SIG-M5 treated with dmso at 0.1 percent for 504 hours (cell line): ENCODE data around the gene NR1I3.
A peak's percentile ranks its signal among the peaks of the same experiment; 100 is the strongest.

Experiments used
- DNase-seq: peaks from one replicate; lab custom pipeline; 2025; ENCODE audit not compliant: unreplicated experiment; lab: John Stamatoyannopoulos, UW

The NR1I3 gene

GRCh38 chr1:161196521-161197451 lies 41.2 kb downstream of the NR1I3 start:
- no peak for DNase-seq

GRCh38 chr1:161196111-161196510 lies 41.9 kb downstream of the NR1I3 start:
- no peak for DNase-seq

- peak; percentile 86 for DNase-seq
Observed at GRCh38 chr1:161195171-161195570, 42.8 kb downstream of the NR1I3 start.

DNA sequence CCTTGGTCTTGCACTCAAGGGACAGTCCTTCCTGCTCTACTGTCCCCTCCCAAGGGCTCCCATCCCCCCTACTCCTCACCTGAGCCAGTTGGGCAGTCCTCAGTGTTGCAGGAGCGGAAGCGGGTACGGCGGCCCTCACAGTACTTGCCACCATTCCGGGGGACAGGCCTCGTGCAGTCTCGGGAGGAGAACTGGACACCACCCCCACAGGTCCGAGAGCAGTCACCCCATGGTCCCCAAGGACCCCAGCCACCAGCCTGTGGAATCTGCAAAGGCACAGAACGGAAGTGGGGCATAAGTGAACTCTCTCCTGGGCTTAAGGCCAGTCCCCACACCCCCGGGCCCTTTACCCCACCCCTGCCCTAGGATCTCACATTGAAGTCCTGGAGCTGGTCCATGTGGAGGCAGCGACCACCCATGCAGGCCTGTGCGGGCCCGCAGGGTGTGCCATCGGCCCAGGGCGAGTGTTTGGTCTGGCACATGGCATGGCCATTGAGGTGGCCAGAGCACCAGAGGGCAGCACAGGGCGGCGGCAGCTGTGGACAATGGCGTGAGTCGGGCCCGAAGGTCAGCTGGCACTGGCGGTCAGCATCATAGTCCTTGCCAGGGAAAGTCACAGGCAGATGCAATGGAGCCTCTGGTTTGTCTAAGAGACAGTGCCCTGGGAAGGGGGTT lies 44.3 kb downstream of the NR1I3 start:
- no peak for DNase-seq

DNA sequence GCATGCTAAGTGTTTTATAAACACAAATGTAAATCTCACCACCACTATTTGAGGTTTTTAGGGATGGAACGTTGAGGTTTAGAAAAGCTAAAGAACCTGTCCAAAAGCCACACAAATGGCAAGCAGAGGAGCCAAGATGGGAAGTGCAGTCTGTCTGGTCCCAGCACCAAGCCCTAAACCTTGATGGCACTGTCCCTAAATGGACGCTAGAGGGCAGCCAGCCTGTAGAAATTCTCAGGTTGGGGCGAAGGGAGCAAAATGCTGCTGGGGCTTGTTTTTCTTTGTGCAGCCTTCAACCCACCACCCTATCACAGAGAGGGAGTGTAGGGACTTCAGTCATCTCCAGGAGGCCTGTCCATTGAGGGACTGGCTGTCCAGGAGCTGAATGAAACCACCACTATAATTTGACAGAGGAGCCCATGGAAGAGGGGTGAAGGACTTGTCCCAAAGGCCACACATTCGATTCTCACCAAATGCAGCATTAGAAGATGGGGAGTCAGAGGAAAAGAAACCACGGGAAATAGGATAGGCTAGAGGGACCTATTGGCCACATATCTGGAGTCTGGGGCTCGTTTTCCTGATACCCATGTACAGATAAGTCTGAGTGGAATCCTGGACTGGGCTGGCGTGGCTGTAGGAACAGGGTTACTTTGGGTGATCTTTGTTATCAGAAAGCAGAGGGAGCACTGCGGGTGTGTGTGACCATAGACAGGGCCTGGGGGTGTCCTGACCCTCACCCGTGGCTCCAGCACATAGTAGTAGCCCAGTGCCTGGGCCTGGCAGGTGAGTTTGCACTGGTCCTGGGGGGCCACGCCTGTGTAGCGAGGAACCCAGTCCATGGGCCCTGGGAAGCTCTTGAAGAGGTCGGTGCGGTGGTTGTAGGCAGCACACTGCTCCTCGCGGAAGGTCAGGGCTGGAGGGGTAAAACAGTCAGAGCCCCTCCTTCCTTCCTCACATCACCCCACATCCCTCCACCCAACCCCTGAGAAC lies 45.2 kb downstream of the NR1I3 start:
- peak; percentile 92 for DNase-seq

DNA sequence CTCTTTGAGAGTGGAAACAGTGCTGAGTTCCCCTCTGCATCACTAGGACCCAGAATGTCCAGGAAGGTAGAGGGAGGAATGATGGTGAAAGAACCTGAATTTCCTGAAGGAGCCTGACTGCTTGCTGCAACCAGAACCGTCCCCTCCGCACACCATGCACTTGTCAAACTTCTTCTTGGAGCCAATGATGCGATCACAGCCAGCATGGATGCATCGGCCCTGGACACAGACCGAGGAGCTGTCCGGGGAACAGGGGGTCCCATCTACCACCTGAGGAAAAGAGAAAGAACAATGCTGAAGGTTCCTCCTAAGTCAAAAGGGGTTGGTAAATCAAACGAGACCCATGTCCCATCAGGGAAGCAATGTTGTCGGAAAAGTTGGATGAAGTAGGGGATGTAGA lies 46.0 kb downstream of the NR1I3 start:
- no peak for DNase-seq

GRCh38 chr1:161190962-161191521 lies 47.0 kb downstream of the NR1I3 start:
- no peak for DNase-seq

GRCh38 chr1:161189036-161189435 lies 49.0 kb downstream of the NR1I3 start:
- DNase-seq: no peak

GRCh38 chr1:161188381-161188780 lies 49.6 kb downstream of the NR1I3 start:
- no peak for DNase-seq

DNA sequence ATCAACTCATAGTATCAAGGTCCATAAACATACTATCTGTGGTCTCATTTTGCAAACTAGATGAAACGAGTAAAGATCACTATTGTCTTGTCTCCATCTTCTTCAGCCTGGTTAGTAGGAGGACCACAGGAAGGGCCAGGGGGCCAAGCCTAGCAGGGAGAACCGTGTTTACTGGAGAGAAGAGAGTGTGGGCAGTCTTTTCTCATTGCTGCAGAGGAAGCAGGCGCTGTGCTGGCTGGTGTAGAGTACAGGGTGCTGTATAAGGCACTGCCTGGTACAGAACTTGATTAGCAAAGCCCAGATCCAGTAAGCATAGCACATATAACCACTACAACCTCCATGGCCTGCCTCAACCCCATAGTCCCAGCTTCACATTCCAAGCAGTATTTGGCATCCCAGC lies 50.7 kb downstream of the NR1I3 start:
- DNase-seq: no peak

- peak; percentile 100 for DNase-seq
Observed at GRCh38 chr1:161185732-161186311, 52.2 kb downstream of the NR1I3 start.

DNA sequence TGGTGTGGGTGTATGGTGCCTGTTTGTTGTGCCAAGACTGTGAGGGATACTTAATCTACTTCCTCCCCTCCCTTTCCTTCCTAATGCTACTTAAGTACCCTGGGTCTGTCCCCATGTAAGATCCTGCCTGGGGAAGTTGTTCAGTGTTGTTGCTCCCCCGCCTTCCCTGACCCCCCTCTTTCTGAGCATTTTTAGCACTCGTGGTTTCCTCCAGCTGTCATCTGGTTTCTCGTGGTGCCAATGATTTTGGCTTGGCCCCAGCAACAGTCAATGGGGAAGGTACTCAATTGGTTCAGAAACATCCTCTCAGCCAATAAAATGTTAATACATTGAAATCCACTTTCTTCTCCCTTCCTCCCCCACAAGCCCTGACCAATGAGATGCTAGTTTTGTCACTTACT lies 52.7 kb downstream of the NR1I3 start:
- peak; percentile 99 for DNase-seq

DNA sequence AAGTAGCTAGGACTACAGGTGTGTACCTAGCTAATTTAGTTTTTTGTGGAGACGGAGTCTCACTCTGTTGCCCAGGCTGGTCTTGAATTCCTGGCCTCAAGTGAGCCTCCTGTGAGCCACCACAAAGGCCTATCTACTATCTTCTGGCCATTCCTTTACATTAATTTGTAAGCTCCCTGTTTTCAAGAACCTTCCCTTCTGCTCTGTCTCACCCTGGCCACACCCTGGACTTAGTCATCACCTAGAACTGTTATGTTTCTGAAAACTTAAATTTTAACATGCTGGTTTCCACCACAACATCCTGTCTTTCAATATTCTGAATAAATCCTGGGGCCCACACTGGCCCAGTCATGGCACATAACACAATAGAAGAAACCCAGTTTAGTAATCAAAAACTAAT lies 55.8 kb downstream of the NR1I3 start:
- DNase-seq: peak; percentile 87

DNA sequence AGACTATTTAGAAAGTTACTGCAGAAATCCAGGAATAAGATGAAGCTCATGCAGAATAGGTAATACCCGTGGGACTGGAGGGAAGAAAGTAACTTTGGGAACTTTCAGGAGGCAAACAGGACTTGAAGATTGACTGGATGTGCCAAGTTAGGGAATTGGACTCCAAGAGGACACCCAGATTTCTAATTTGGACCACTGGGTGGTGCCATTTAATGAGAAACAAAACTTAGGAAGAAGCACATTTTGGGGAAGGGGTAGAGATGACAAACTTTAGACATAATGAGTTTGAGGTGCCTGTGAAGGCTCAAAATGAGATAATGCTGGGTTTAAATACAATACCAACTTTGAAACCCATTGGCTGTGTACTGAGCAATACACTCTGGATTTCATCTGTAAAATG lies 57.4 kb downstream of the NR1I3 start:
- DNase-seq: peak; percentile 44

- DNase-seq: no peak
Observed at GRCh38 chr1:161179698-161180097, 58.3 kb downstream of the NR1I3 start.
